HEK293 (cell line): ENCODE results near the gene CYB561D2.

ENCODE experiments used
- ATF2 ChIP-seq: fragments of 450-650 bp; formaldehyde crosslinking; IDR thresholded peaks from 2 replicates; pipeline ENCODE4 v1.5.1; 2016; ENCODE audit warnings: missing biosample characterization, missing genetic modification characterization, low read depth
- CTCF ChIP-seq: fragments of 450-650 bp; formaldehyde crosslinking; IDR thresholded peaks from 2 replicates; pipeline ENCODE4 v1.5.1; 2016; ENCODE audit warnings: missing biosample characterization, missing genetic modification characterization
- REST ChIP-seq: fragments of 450-650 bp; formaldehyde crosslinking; IDR thresholded peaks from 2 replicates; pipeline ENCODE4 v1.5.1; 2016; ENCODE audit warnings: missing biosample characterization, missing genetic modification characterization
- ZNF10 ChIP-seq: fragments of 450-650 bp; formaldehyde crosslinking; IDR thresholded peaks from 2 replicates; pipeline ENCODE4 v1.5.1; 2017; ENCODE audit warnings: missing biosample characterization, missing genetic modification characterization
- ZNF157 ChIP-seq: fragments of 450-650 bp; formaldehyde crosslinking; IDR thresholded peaks from 2 replicates; pipeline ENCODE4 v1.5.1; 2016; ENCODE audit warnings: missing biosample characterization, missing genetic modification characterization
- ZNF426 ChIP-seq: fragments of 450-650 bp; formaldehyde crosslinking; IDR thresholded peaks from 2 replicates; pipeline ENCODE4 v1.5.1; 2017; ENCODE audit warnings: missing biosample characterization, missing genetic modification characterization, mild to moderate bottlenecking, inconsistent platforms, moderate library complexity
- ZNF561 ChIP-seq: fragments of 450-650 bp; IDR thresholded peaks from 2 replicates; pipeline ENCODE4 v1.5.1; 2018; ENCODE audit warnings: missing biosample characterization, missing genetic modification characterization, borderline replicate concordance
- ZNF580 ChIP-seq: fragments of 450-650 bp; formaldehyde crosslinking; IDR thresholded peaks from 2 replicates; pipeline ENCODE4 v1.5.1; 2016; ENCODE audit warnings: missing biosample characterization, missing genetic modification characterization
- ZNF600 ChIP-seq: fragments of 450-650 bp; formaldehyde crosslinking; IDR thresholded peaks from 2 replicates; pipeline ENCODE4 v1.5.1; 2016; ENCODE audit warnings: missing biosample characterization, missing genetic modification characterization
- ZNF626 ChIP-seq: fragments of 450-650 bp; sonication (Bioruptor Pico); formaldehyde crosslinking; IDR thresholded peaks from 2 replicates; pipeline ENCODE4 v1.5.1; 2018; ENCODE audit warnings: missing biosample characterization, missing genetic modification characterization, inconsistent platforms

- TF ChIP-seq CTCF (tag by site-specific recombination) (no peak), ZNF600 (no peak), ZNF10 (no peak), REST (tag by site-specific recombination) (no peak), ZNF426 (tag by site-specific recombination) (no peak), ZNF561 (tag by site-specific recombination) (no peak), ATF2 (tag by site-specific recombination) (no peak), ZNF626 (tag by site-specific recombination) (no peak), ZNF580 (tag by site-specific recombination) (no peak), ZNF157 (tag by site-specific recombination) (no peak)
These were observed 35.8 kb upstream of the CYB561D2 start for GRCh38 chr3:50314816-50315215.
